ENCODE data around the gene SOX5.

Gene SOX5

GRCh38 chr12:23770202-23770938, 179.1 kb downstream of the SOX5 start:
- H3K9me3 Mint-ChIP-seq (ENCODE audit: low read depth) = no peaks in the 10 kb centered on the region
- no peaks in the 10 kb centered on the region for H3K36me3 Mint-ChIP-seq
- no peaks in the 10 kb centered on the region for H3K27me3 Mint-ChIP-seq
- no peak overlapping the region for H3K4me3 Mint-ChIP-seq
- no peak overlapping the region for H3K27ac Mint-ChIP-seq
- H3K4me1 Mint-ChIP-seq (ENCODE audit: low read depth) = no peaks in the 10 kb centered on the region

- H3K27me3 Mint-ChIP-seq = no peaks in the 10 kb centered on the region
- no peak overlapping the region for H3K4me3 Mint-ChIP-seq
- H3K4me1 Mint-ChIP-seq (ENCODE audit: low read depth) = no peaks in the 10 kb centered on the region
- no peak overlapping the region for H3K27ac Mint-ChIP-seq
- no peaks in the 10 kb centered on the region for H3K36me3 Mint-ChIP-seq
- H3K9me3 Mint-ChIP-seq (ENCODE audit: low read depth) = no peaks in the 10 kb centered on the region
Measured at GRCh38 chr12:23767834-23768233, 181.6 kb downstream of the SOX5 start.

GRCh38 chr12:23763724-23764123, 185.7 kb downstream of the SOX5 start:
- H3K4me1 Mint-ChIP-seq (ENCODE audit: low read depth) = no peaks in the 10 kb centered on the region

GRCh38 chr12:23760495-23760894, 189.0 kb downstream of the SOX5 start:
- no peaks in the 10 kb centered on the region for H3K27me3 Mint-ChIP-seq

More at GRCh38 chr12:23763724-23764123, 185.7 kb downstream of the SOX5 start:
- no peaks in the 10 kb centered on the region for H3K36me3 Mint-ChIP-seq
- H3K27me3 Mint-ChIP-seq = no peaks in the 10 kb centered on the region
- no peak overlapping the region for H3K27ac Mint-ChIP-seq
- no peak overlapping the region for H3K4me3 Mint-ChIP-seq
- peaks cover 6% of the 10 kb centered on the region for H3K9me3 Mint-ChIP-seq (ENCODE audit: low read depth)

GRCh38 chr12:23758608-23759007, 190.9 kb downstream of the SOX5 start:
- no peak overlapping the region for H3K27ac Mint-ChIP-seq
- H3K36me3 Mint-ChIP-seq = no peaks in the 10 kb centered on the region
- H3K9me3 Mint-ChIP-seq (ENCODE audit: low read depth) = peaks cover 6% of the 10 kb centered on the region
- H3K4me3 Mint-ChIP-seq = no peak overlapping the region
- H3K27me3 Mint-ChIP-seq = no peaks in the 10 kb centered on the region
- H3K4me1 Mint-ChIP-seq (ENCODE audit: low read depth) = no peaks in the 10 kb centered on the region

More at GRCh38 chr12:23760495-23760894, 189.0 kb downstream of the SOX5 start:
- no peaks in the 10 kb centered on the region for H3K36me3 Mint-ChIP-seq
- no peaks in the 10 kb centered on the region for H3K4me1 Mint-ChIP-seq (ENCODE audit: low read depth)
- peaks cover 6% of the 10 kb centered on the region for H3K9me3 Mint-ChIP-seq (ENCODE audit: low read depth)
- no peak overlapping the region for H3K27ac Mint-ChIP-seq
- no peak overlapping the region for H3K4me3 Mint-ChIP-seq

GRCh38 chr12:23757541-23757962, 191.9 kb downstream of the SOX5 start:
- H3K27ac Mint-ChIP-seq = no peak overlapping the region
- no peak overlapping the region for H3K4me3 Mint-ChIP-seq
- H3K9me3 Mint-ChIP-seq (ENCODE audit: low read depth) = peaks cover 6% of the 10 kb centered on the region
- no peaks in the 10 kb centered on the region for H3K27me3 Mint-ChIP-seq
- no peaks in the 10 kb centered on the region for H3K36me3 Mint-ChIP-seq
- no peaks in the 10 kb centered on the region for H3K4me1 Mint-ChIP-seq (ENCODE audit: low read depth)

GRCh38 chr12:23756416-23756815, 193.1 kb downstream of the SOX5 start:
- no peaks in the 10 kb centered on the region for H3K27me3 Mint-ChIP-seq
- H3K27ac Mint-ChIP-seq = no peak overlapping the region
- H3K4me1 Mint-ChIP-seq (ENCODE audit: low read depth) = no peaks in the 10 kb centered on the region

GRCh38 chr12:23753628-23754365, 195.7 kb downstream of the SOX5 start:
- Mint-ChIP-seq H3K27ac (no peak overlapping the region), H3K9me3 (ENCODE audit: low read depth) (no peaks in the 10 kb centered on the region), H3K4me1 (ENCODE audit: low read depth) (no peaks in the 10 kb centered on the region), H3K4me3 (no peak overlapping the region), H3K36me3 (no peaks in the 10 kb centered on the region), H3K27me3 (no peaks in the 10 kb centered on the region)

More at GRCh38 chr12:23756416-23756815, 193.1 kb downstream of the SOX5 start:
- H3K36me3 Mint-ChIP-seq = no peaks in the 10 kb centered on the region
- no peak overlapping the region for H3K4me3 Mint-ChIP-seq
- H3K9me3 Mint-ChIP-seq (ENCODE audit: low read depth) = peaks cover 6% of the 10 kb centered on the region

- no peak overlapping the region for H3K4me3 Mint-ChIP-seq
- no peak overlapping the region for H3K27ac Mint-ChIP-seq
- H3K36me3 Mint-ChIP-seq = no peaks in the 10 kb centered on the region
Measured at GRCh38 chr12:23752245-23752644, 197.2 kb downstream of the SOX5 start.

GRCh38 chr12:23751641-23752040, 197.8 kb downstream of the SOX5 start:
- H3K4me1 Mint-ChIP-seq (ENCODE audit: low read depth) = no peaks in the 10 kb centered on the region
- H3K4me3 Mint-ChIP-seq = no peak overlapping the region
- no peaks in the 10 kb centered on the region for H3K9me3 Mint-ChIP-seq (ENCODE audit: low read depth)
- no peak overlapping the region for H3K27ac Mint-ChIP-seq
- H3K27me3 Mint-ChIP-seq = no peaks in the 10 kb centered on the region
- no peaks in the 10 kb centered on the region for H3K36me3 Mint-ChIP-seq

More at GRCh38 chr12:23752245-23752644, 197.2 kb downstream of the SOX5 start:
- Mint-ChIP-seq H3K9me3 (ENCODE audit: low read depth) (no peaks in the 10 kb centered on the region), H3K4me1 (ENCODE audit: low read depth) (no peaks in the 10 kb centered on the region), H3K27me3 (no peaks in the 10 kb centered on the region)

- no peaks in the 10 kb centered on the region for H3K27me3 Mint-ChIP-seq
- H3K4me1 Mint-ChIP-seq (ENCODE audit: low read depth) = no peaks in the 10 kb centered on the region
Measured at GRCh38 chr12:23750923-23751322, 198.5 kb downstream of the SOX5 start.

GRCh38 chr12:23744696-23745095, 204.8 kb downstream of the SOX5 start:
- H3K9me3 Mint-ChIP-seq (ENCODE audit: low read depth) = peaks cover 3% of the 10 kb centered on the region
- no peaks in the 10 kb centered on the region for H3K4me1 Mint-ChIP-seq (ENCODE audit: low read depth)
- H3K27ac Mint-ChIP-seq = no peak overlapping the region
- no peaks in the 10 kb centered on the region for H3K27me3 Mint-ChIP-seq
- H3K4me3 Mint-ChIP-seq = no peak overlapping the region
- no peaks in the 10 kb centered on the region for H3K36me3 Mint-ChIP-seq

More at GRCh38 chr12:23750923-23751322, 198.5 kb downstream of the SOX5 start:
- H3K36me3 Mint-ChIP-seq = no peaks in the 10 kb centered on the region
- no peak overlapping the region for H3K4me3 Mint-ChIP-seq
- H3K9me3 Mint-ChIP-seq (ENCODE audit: low read depth) = no peaks in the 10 kb centered on the region
- H3K27ac Mint-ChIP-seq = no peak overlapping the region

- Mint-ChIP-seq H3K27ac (no peak overlapping the region), H3K9me3 (ENCODE audit: low read depth) (peaks cover 3% of the 10 kb centered on the region), H3K4me3 (no peak overlapping the region), H3K27me3 (no peaks in the 10 kb centered on the region), H3K4me1 (ENCODE audit: low read depth) (no peaks in the 10 kb centered on the region), H3K36me3 (no peaks in the 10 kb centered on the region)
Measured at GRCh38 chr12:23742574-23742973, 206.9 kb downstream of the SOX5 start.

- H3K9me3 Mint-ChIP-seq (ENCODE audit: low read depth) = peaks cover 4% of the 10 kb centered on the region
- no peaks in the 10 kb centered on the region for H3K27me3 Mint-ChIP-seq
- H3K4me1 Mint-ChIP-seq (ENCODE audit: low read depth) = no peaks in the 10 kb centered on the region
- H3K27ac Mint-ChIP-seq = no peak overlapping the region
- H3K36me3 Mint-ChIP-seq = no peaks in the 10 kb centered on the region
- no peak overlapping the region for H3K4me3 Mint-ChIP-seq
Measured at GRCh38 chr12:23731493-23731892, 218.0 kb downstream of the SOX5 start.

GRCh38 chr12:23731035-23731434, 218.4 kb downstream of the SOX5 start:
- no peaks in the 10 kb centered on the region for H3K4me1 Mint-ChIP-seq (ENCODE audit: low read depth)
- H3K9me3 Mint-ChIP-seq (ENCODE audit: low read depth) = peaks cover 4% of the 10 kb centered on the region
- no peak overlapping the region for H3K27ac Mint-ChIP-seq
- no peaks in the 10 kb centered on the region for H3K27me3 Mint-ChIP-seq
- H3K4me3 Mint-ChIP-seq = no peak overlapping the region
- H3K36me3 Mint-ChIP-seq = no peaks in the 10 kb centered on the region

All from activated naive CD8-positive, alpha-beta T cell (primary cell).